ENCODE measurements around the gene PGAM1. TPM values are rescaled to one million over a fixed set of nuclear protein-coding genes. Genes with fewer than 3 reads are reported as not detected.

The PGAM1 gene
- polyA plus RNA-seq, 1 of the 3 experiments (the other 2 are of a cell fraction): 398 TPM

GRCh38 chr10:97456034-97456685 is 30.2 kb downstream of the PGAM1 start:
- peaks cover 49 to 86% of the 10 kb centered on the region in 2 experiments for H3K36me3 ChIP-seq (replicated peaks in 1 of 2; ENCODE audit: control insufficient read depth in 1 of 2, insufficient read depth in 2 of 2, low read length in 1 of 2)
- no peak for DNase-seq
- no peak overlapping the region for H2AFZ ChIP-seq (ENCODE audit: low read depth)
- POLR2A ChIA-PET: no interaction called here
- no peaks in the 10 kb centered on the region for H3K9me3 ChIP-seq
- no peaks in the 10 kb centered on the region for H3K27me3 ChIP-seq (ENCODE audit: insufficient read depth)
- no peak overlapping the region for H3K4me2 ChIP-seq
- no peak overlapping the region for H3K4me3 ChIP-seq (ENCODE audit: low read depth in 2 of 2, low read length in 1 of 2)
- TF ChIP-seq POLR2AphosphoS5 (IDR thresholded peaks at IDR 0.05; ENCODE audit: low read depth, low read length) (peak; percentile 14; the same call in 1 of the 2 replicates), RCOR1 (IDR thresholded peaks at IDR 0.05; ENCODE audit: low read length) (no peak)
- H3K79me2 ChIP-seq (ENCODE audit: insufficient read depth): peaks cover 41% of the 10 kb centered on the region
- CTCF ChIA-PET: interaction anchor here (0.9 to 2.6 kb wide), 4 partner anchors 9 to 246 kb away, joined by 3 to 8 read pairs (median 5); no protein-coding TSS in a partner anchor
- no peak overlapping the region for H3K27ac ChIP-seq (ENCODE audit: low read depth in 2 of 2, low read length in 1 of 2)
- H3K4me1 ChIP-seq (ENCODE audit: control insufficient read depth in 1 of 2, insufficient read depth in 2 of 2, low read depth in 1 of 2, low read length in 1 of 2): no peaks in the 10 kb centered on the region; a peak in 1 of 4 replicates
- no peaks in the 10 kb centered on the region for H3K9me2 ChIP-seq
- 92% methylated on average over 5 of the region's 5 CpGs for WGBS (ENCODE audit: low lambda C conversion rate)
- 0 out of 2 replicates have a peak, but pooled peaks cover 7% of the 10 kb centered on the region for H4K20me1 ChIP-seq (ENCODE audit: insufficient read depth)
- peaks cover 5% of the 10 kb centered on the region for H3F3A ChIP-seq (replicated peaks; ENCODE audit: insufficient read depth)
- H3K9ac ChIP-seq: no peak overlapping the region

GRCh38 chr10:97456686-97457065 is 30.7 kb downstream of the PGAM1 start:
- Histone ChIP-seq H3K9me3 (no peaks in the 10 kb centered on the region), H3K9me2 (no peaks in the 10 kb centered on the region), H3K4me2 (no peak overlapping the region), H3K36me3 (replicated peaks in 1 of 2; ENCODE audit: control insufficient read depth in 1 of 2, insufficient read depth in 2 of 2, low read length in 1 of 2) (peaks cover 52 to 87% of the 10 kb centered on the region in 2 experiments), H2AFZ (ENCODE audit: low read depth) (no peak overlapping the region), H3K4me3 (ENCODE audit: low read depth in 2 of 2, low read length in 1 of 2) (no peak overlapping the region), H3K27me3 (ENCODE audit: insufficient read depth) (no peaks in the 10 kb centered on the region), H3K79me2 (ENCODE audit: insufficient read depth) (peaks cover 36% of the 10 kb centered on the region; the same call in 1 of the 2 replicates), H3K9ac (no peak overlapping the region), H3K4me1 (ENCODE audit: control insufficient read depth in 1 of 2, insufficient read depth in 2 of 2, low read depth in 1 of 2, low read length in 1 of 2) (no peaks in the 10 kb centered on the region; a peak in 1 of 4 replicates), H4K20me1 (ENCODE audit: insufficient read depth) (0 out of 2 replicates have a peak, but pooled peaks cover 7% of the 10 kb centered on the region), H3F3A (replicated peaks; ENCODE audit: insufficient read depth) (peaks cover 5% of the 10 kb centered on the region), H3K27ac (ENCODE audit: low read depth in 2 of 2, low read length in 1 of 2) (no peak overlapping the region)
- TF ChIP-seq RAD21 (IDR thresholded peaks at IDR 0.05; ENCODE audit: low read length) (no peak), FOXM1 (IDR thresholded peaks at IDR 0.05; ENCODE audit: low read depth) (no peak), MEF2A (IDR thresholded peaks at IDR 0.05; ENCODE audit: borderline replicate concordance, low read depth) (no peak), MXI1 (IDR thresholded peaks at IDR 0.05; ENCODE audit: low read depth, low read length) (no peak)
- DNase-seq: no peak
- ChIA-PET CTCF (interaction anchor here (0.9 to 2.6 kb wide), 4 partner anchors 8 to 246 kb away, joined by 3 to 8 read pairs (median 5); no protein-coding TSS in a partner anchor), POLR2A (no interaction called here)
- WGBS (ENCODE audit: low lambda C conversion rate): 83% methylated on average over 3 of the region's 3 CpGs

GRCh38 chr10:97459111-97459510 is 33.1 kb downstream of the PGAM1 start:
- Histone ChIP-seq H4K20me1 (ENCODE audit: insufficient read depth) (0 out of 2 replicates have a peak, but pooled peaks cover 6% of the 10 kb centered on the region), H3K4me3 (ENCODE audit: low read depth in 2 of 2, low read length in 1 of 2) (no peak overlapping the region), H3F3A (replicated peaks; ENCODE audit: insufficient read depth) (peaks cover 14% of the 10 kb centered on the region), H3K79me2 (ENCODE audit: insufficient read depth) (peaks cover 13% of the 10 kb centered on the region; the same call in 1 of the 2 replicates), H3K4me1 (ENCODE audit: control insufficient read depth in 1 of 2, insufficient read depth in 2 of 2, low read depth in 1 of 2, low read length in 1 of 2) (no peaks in the 10 kb centered on the region; a peak in 1 of 4 replicates), H3K27ac (ENCODE audit: low read depth in 2 of 2, low read length in 1 of 2) (no peak overlapping the region), H3K4me2 (no peak overlapping the region), H3K27me3 (ENCODE audit: insufficient read depth) (no peaks in the 10 kb centered on the region), H2AFZ (ENCODE audit: low read depth) (no peak overlapping the region), H3K9ac (no peak overlapping the region), H3K36me3 (replicated peaks in 1 of 2; ENCODE audit: control insufficient read depth in 1 of 2, insufficient read depth in 2 of 2, low read length in 1 of 2) (peaks cover 65 to 84% of the 10 kb centered on the region in 2 experiments), H3K9me2 (no peaks in the 10 kb centered on the region), H3K9me3 (no peaks in the 10 kb centered on the region)
- TF ChIP-seq, protein P1, sequence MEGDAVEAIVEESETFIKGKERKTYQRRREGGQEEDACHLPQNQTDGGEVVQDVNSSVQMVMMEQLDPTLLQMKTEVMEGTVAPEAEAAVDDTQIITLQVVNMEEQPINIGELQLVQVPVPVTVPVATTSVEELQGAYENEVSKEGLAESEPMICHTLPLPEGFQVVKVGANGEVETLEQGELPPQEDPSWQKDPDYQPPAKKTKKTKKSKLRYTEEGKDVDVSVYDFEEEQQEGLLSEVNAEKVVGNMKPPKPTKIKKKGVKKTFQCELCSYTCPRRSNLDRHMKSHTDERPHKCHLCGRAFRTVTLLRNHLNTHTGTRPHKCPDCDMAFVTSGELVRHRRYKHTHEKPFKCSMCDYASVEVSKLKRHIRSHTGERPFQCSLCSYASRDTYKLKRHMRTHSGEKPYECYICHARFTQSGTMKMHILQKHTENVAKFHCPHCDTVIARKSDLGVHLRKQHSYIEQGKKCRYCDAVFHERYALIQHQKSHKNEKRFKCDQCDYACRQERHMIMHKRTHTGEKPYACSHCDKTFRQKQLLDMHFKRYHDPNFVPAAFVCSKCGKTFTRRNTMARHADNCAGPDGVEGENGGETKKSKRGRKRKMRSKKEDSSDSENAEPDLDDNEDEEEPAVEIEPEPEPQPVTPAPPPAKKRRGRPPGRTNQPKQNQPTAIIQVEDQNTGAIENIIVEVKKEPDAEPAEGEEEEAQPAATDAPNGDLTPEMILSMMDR (IDR thresholded peaks at IDR 0.05): no peak
- no peak for TF ChIP-seq EP300 (IDR thresholded peaks at IDR 0.05; ENCODE audit: borderline replicate concordance in 1 of 2, low read depth in 1 of 2, low read length in 1 of 2)
- no peak for TF ChIP-seq GATA2 (CRISPR knock-in tag; IDR thresholded peaks at IDR 0.05)
- no peak for TF ChIP-seq NFIC (IDR thresholded peaks at IDR 0.05; ENCODE audit: borderline replicate concordance)
- no peak for TF ChIP-seq FOXM1 (IDR thresholded peaks at IDR 0.05; ENCODE audit: low read depth)
- no peak for TF ChIP-seq YY1 (IDR thresholded peaks at IDR 0.05; ENCODE audit: low read depth)
- TF ChIP-seq, protein P2, sequence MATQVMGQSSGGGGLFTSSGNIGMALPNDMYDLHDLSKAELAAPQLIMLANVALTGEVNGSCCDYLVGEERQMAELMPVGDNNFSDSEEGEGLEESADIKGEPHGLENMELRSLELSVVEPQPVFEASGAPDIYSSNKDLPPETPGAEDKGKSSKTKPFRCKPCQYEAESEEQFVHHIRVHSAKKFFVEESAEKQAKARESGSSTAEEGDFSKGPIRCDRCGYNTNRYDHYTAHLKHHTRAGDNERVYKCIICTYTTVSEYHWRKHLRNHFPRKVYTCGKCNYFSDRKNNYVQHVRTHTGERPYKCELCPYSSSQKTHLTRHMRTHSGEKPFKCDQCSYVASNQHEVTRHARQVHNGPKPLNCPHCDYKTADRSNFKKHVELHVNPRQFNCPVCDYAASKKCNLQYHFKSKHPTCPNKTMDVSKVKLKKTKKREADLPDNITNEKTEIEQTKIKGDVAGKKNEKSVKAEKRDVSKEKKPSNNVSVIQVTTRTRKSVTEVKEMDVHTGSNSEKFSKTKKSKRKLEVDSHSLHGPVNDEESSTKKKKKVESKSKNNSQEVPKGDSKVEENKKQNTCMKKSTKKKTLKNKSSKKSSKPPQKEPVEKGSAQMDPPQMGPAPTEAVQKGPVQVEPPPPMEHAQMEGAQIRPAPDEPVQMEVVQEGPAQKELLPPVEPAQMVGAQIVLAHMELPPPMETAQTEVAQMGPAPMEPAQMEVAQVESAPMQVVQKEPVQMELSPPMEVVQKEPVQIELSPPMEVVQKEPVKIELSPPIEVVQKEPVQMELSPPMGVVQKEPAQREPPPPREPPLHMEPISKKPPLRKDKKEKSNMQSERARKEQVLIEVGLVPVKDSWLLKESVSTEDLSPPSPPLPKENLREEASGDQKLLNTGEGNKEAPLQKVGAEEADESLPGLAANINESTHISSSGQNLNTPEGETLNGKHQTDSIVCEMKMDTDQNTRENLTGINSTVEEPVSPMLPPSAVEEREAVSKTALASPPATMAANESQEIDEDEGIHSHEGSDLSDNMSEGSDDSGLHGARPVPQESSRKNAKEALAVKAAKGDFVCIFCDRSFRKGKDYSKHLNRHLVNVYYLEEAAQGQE (IDR thresholded peaks at IDR 0.05; ENCODE audit: low read depth, low read length): no peak
- no peak for TF ChIP-seq CHD2 (IDR thresholded peaks at IDR 0.05; ENCODE audit: low read length, partially characterized antibody)
- TF ChIP-seq FOSL2 (IDR thresholded peaks at IDR 0.05; ENCODE audit: borderline replicate concordance, low read depth): no peak
- ChIA-PET CTCF (interaction anchor here (1.0 to 1.2 kb wide), 2 partner anchors 13 to 95 kb away, joined by 4 to 5 read pairs; no protein-coding TSS in a partner anchor), POLR2A (interaction anchor here (0.6 to 1.1 kb wide), 2 partner anchors 22 to 91 kb away, joined by 3 read pairs; no protein-coding TSS in a partner anchor)
- 96% methylated on average over 7 of the region's 7 CpGs for WGBS (ENCODE audit: low lambda C conversion rate)
- DNase-seq: no peak

All from SK-N-SH (cell line).